OCI-LY3 (cell line): Measurements from ENCODE around the gene BRINP1.

ENCODE experiments used
- EZH2phosphoT487 ChIP-seq: fragments of 200-600 bp; shearing (Covaris generic); IDR thresholded peaks from 2 replicates; pipeline ENCODE4 v1.6.1; 2018; ENCODE audit warnings: antibody characterized with exemption, mixed run types, low read depth
- TF ChIP-seq, protein P1 (sequence below): fragments of 200-600, 300-600 bp; sonication (generic); IDR thresholded peaks from 2 replicates; pipeline ENCODE4 v1.5.1; 2014; ENCODE audit warnings: antibody characterized with exemption, low read length, low read depth

- TF ChIP-seq, protein P1, sequence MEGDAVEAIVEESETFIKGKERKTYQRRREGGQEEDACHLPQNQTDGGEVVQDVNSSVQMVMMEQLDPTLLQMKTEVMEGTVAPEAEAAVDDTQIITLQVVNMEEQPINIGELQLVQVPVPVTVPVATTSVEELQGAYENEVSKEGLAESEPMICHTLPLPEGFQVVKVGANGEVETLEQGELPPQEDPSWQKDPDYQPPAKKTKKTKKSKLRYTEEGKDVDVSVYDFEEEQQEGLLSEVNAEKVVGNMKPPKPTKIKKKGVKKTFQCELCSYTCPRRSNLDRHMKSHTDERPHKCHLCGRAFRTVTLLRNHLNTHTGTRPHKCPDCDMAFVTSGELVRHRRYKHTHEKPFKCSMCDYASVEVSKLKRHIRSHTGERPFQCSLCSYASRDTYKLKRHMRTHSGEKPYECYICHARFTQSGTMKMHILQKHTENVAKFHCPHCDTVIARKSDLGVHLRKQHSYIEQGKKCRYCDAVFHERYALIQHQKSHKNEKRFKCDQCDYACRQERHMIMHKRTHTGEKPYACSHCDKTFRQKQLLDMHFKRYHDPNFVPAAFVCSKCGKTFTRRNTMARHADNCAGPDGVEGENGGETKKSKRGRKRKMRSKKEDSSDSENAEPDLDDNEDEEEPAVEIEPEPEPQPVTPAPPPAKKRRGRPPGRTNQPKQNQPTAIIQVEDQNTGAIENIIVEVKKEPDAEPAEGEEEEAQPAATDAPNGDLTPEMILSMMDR: no peak
- no peak for TF ChIP-seq EZH2phosphoT487
These were observed 247.3 kb downstream of the BRINP1 start for GRCh38 chr9:119121899-119122298.
